Measurements from ENCODE around the gene TAF5L. TPM values are rescaled to one million over a fixed set of nuclear protein-coding genes. Genes with fewer than 3 reads are reported as not detected.

The TAF5L gene
- total RNA-seq, 1 experiment from 2014 or later: 28.7 TPM

DNA sequence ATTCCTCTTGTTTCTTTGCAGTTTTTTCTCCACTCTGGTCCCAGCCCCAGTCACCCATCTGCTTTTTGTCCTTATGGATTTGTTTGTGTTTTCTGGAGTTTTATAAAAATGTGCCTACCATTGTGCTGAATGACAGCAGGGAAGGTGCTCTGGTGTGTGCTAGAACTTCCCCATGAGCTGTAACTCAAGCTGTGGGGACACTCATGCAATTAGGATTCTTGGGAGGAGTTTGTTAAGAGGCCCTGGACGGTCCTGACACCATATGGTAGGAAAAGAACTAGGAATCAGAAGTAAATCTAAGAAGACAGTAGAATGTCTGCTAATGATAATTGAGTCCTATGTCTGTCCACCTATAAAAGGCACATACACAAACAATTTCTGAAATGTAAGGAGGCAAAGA lies 27.5 kb upstream of the TAF5L start:
- no peaks in the 10 kb centered on the region for H3K27me3 ChIP-seq
- peaks cover 62% of the 10 kb centered on the region for H3K36me3 ChIP-seq
- no peak overlapping the region for H3K27ac ChIP-seq
- DNase-seq: no peak
- H3K9me3 ChIP-seq (replicated peaks): no peaks in the 10 kb centered on the region
- H3K4me1 ChIP-seq: no peaks in the 10 kb centered on the region
- no peak overlapping the region for H3K4me3 ChIP-seq

GRCh38 chr1:229651546-229651945 lies 25.6 kb upstream of the TAF5L start:
- Histone ChIP-seq H3K27ac (no peak overlapping the region), H3K9me3 (replicated peaks) (no peaks in the 10 kb centered on the region), H3K36me3 (peaks cover 59% of the 10 kb centered on the region), H3K27me3 (no peaks in the 10 kb centered on the region), H3K4me3 (no peak overlapping the region), H3K4me1 (no peaks in the 10 kb centered on the region)
- DNase-seq: no peak

DNA sequence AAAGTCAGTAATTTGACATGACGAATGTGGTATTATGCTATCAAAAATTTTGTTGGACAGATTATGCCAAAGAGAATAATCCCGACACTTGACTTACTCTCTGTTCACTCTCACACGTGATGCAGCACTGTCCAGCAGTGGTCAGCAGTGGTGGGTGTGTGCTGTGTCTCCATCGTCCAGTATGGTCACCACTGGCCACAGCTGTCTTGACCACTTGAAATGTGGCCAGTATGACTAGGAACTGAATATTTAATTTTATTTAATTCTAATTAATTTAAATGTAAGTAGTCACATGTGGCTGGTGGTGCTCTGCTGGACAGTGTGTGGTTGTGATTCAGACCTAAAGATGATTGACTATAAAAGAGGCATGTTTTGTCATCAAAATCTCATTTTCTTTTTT lies 24.1 kb upstream of the TAF5L start:
- H3K9me3 ChIP-seq (replicated peaks): no peaks in the 10 kb centered on the region
- H3K27ac ChIP-seq: no peak overlapping the region
- H3K27me3 ChIP-seq: no peaks in the 10 kb centered on the region
- H3K36me3 ChIP-seq: peaks cover 59% of the 10 kb centered on the region
- no peak for DNase-seq
- H3K4me1 ChIP-seq: peaks cover 8% of the 10 kb centered on the region
- no peak overlapping the region for H3K4me3 ChIP-seq

- peaks cover 8% of the 10 kb centered on the region for H3K4me1 ChIP-seq
- H3K9me3 ChIP-seq (replicated peaks): no peaks in the 10 kb centered on the region
- H3K36me3 ChIP-seq: peaks cover 63% of the 10 kb centered on the region
- no peaks in the 10 kb centered on the region for H3K27me3 ChIP-seq
- DNase-seq: no peak
- no peak overlapping the region for H3K4me3 ChIP-seq
- H3K27ac ChIP-seq: no peak overlapping the region
These were observed 22.5 kb upstream of the TAF5L start for GRCh38 chr1:229648406-229648805.

DNA sequence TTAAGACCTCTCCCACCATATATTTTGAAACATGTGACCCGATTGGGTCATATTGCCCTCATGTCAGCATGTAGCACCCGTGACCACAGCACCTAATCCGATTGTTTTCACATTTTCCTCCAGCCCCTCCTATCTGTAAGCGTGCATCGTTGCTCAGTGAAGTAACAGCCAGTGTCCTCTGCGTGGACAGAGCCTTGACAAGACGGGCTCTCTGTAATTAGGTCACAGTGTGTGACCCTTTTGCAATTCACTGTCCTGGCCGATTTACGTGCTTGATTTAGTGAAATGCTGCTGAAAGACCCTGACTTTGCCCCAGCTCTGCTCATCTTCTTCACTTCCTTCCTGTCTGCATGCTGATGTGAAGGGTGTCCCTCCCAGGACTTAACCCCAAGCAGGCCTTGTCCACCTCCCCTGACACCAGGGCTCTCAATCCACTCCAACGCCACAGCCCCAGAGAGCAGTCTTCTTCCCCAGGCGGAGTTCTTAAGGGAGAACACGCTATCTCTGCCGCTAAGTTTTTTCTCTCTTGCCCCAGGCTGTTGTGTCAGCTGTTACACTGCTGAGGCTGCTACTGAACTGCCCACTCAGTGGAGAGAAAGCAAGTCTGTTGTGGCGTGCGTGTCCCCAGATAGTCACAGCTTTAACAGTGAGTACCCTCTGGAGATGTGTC lies 19.5 kb upstream of the TAF5L start:
- no peaks in the 10 kb centered on the region for H3K27me3 ChIP-seq
- no peak overlapping the region for H3K4me3 ChIP-seq
- H3K27ac ChIP-seq: peak overlapping the region; percentile 4; the same call in 1 of the 2 replicates
- peaks cover 65% of the 10 kb centered on the region for H3K36me3 ChIP-seq
- peaks cover 8% of the 10 kb centered on the region for H3K4me1 ChIP-seq
- H3K9me3 ChIP-seq (replicated peaks): no peaks in the 10 kb centered on the region
- peak; percentile 75 to 84 for DNase-seq

- no peak for DNase-seq
- Histone ChIP-seq H3K27ac (no peak overlapping the region), H3K36me3 (peaks cover 67% of the 10 kb centered on the region), H3K27me3 (no peaks in the 10 kb centered on the region), H3K4me1 (peaks cover 8% of the 10 kb centered on the region), H3K9me3 (replicated peaks) (no peaks in the 10 kb centered on the region), H3K4me3 (no peak overlapping the region)
These were observed 18.2 kb upstream of the TAF5L start for GRCh38 chr1:229643996-229644745.

DNA sequence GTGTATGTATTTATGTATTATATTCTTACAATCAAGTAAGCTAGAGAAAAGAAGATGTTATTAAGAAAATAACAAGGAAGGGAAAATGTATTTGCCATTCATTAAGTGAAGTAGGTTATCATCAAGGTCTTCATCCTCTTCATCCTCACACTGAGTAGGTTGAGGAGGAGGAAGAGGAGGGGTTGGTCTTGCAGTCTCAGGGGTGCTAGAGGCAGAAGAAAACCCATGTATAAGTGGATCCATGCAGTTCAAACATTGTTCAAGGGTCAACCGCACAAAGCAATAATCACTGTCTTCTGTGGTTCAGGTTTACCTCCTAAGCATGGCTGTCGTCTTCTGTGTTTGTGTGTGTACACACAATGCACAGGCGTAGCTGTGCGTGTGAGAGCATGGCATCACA lies 17.0 kb upstream of the TAF5L start:
- H3K4me3 ChIP-seq: no peak overlapping the region
- H3K9me3 ChIP-seq (replicated peaks): no peaks in the 10 kb centered on the region
- no peaks in the 10 kb centered on the region for H3K27me3 ChIP-seq
- DNase-seq: no peak
- peaks cover 63% of the 10 kb centered on the region for H3K36me3 ChIP-seq
- peaks cover 8% of the 10 kb centered on the region for H3K4me1 ChIP-seq
- H3K27ac ChIP-seq: no peak overlapping the region

GRCh38 chr1:229642376-229642775 lies 16.5 kb upstream of the TAF5L start:
- Histone ChIP-seq H3K4me1 (peaks cover 8% of the 10 kb centered on the region), H3K27me3 (no peaks in the 10 kb centered on the region), H3K27ac (no peak overlapping the region), H3K36me3 (peaks cover 61% of the 10 kb centered on the region), H3K9me3 (replicated peaks) (no peaks in the 10 kb centered on the region), H3K4me3 (no peak overlapping the region)
- DNase-seq: no peak

DNA sequence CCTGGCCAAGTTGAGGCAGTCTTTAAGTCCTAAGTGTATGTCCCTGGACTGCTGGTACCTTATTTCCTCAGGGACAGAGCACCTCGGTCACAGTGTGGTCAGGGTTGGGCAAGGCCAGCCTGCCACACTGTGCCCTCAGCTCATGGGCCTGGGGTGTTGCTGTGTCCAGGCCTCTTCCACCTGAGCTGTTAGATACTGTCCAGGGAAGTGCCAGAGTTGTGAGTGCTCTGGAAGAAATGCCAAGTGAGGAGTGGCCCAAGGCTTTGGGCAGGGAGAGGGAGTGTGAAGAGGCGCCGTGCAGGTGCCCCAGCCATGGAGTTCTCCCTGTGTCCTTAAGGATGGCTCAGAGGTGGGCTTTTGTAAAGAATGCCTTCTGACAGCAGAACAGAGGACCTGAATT lies 15.4 kb upstream of the TAF5L start:
- no peak for DNase-seq
- peaks cover 8% of the 10 kb centered on the region for H3K4me1 ChIP-seq
- H3K4me3 ChIP-seq: no peak overlapping the region
- H3K9me3 ChIP-seq (replicated peaks): no peaks in the 10 kb centered on the region
- no peak overlapping the region for H3K27ac ChIP-seq
- no peaks in the 10 kb centered on the region for H3K27me3 ChIP-seq
- peaks cover 60% of the 10 kb centered on the region for H3K36me3 ChIP-seq

- Histone ChIP-seq H3K4me1 (peaks cover 2% of the 10 kb centered on the region; the same call in 1 of the 2 replicates), H3K27me3 (no peaks in the 10 kb centered on the region), H3K36me3 (peaks cover 63% of the 10 kb centered on the region), H3K4me3 (no peak overlapping the region), H3K9me3 (replicated peaks) (no peaks in the 10 kb centered on the region), H3K27ac (no peak overlapping the region)
- no peak for DNase-seq
These were observed 14.5 kb upstream of the TAF5L start for GRCh38 chr1:229640455-229640854.

DNA sequence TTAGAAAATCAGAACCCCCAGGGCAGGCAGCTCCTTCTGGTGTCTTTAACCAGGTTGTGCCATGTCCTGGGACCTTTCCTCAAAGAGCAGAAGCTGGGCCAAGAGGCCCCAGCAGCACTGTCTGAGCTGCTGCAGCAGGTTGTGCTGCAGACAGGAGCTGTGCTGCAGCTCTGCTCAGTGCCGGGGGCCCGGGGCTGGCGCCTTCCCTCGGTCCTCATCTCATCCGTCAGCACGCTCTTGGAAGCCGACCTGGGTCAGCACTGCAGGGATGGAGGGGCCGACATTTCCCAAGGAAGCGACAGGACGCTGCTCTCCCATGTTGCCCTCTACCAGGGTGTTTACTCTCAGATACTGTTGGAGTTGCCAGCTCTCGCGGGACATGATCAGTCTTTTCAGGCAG lies 11.8 kb upstream of the TAF5L start:
- H3K4me1 ChIP-seq: no peaks in the 10 kb centered on the region
- no peak overlapping the region for H3K27ac ChIP-seq
- peaks cover 67% of the 10 kb centered on the region for H3K36me3 ChIP-seq
- DNase-seq: no peak
- H3K9me3 ChIP-seq (replicated peaks): no peaks in the 10 kb centered on the region
- H3K4me3 ChIP-seq: no peak overlapping the region
- no peaks in the 10 kb centered on the region for H3K27me3 ChIP-seq

DNA sequence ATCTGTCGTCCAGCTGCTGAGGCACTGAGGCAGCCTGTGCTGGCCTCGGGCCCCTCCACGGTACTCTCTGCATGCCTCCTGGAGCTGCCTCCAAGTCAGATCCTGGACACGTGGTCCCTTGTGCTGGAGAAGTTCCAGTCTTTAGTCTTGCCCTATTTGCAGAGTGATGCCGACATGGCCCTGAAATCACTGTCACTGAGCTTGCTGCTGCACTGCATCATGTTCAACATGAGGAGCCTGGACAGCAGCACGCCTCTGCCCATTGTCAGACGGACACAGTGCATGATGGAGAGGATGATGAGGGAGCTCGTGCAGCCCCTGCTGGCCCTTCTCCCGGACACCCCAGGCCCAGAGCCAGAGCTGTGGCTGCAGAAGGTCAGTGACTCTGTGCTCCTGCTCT lies 10.1 kb upstream of the TAF5L start:
- H3K27ac ChIP-seq: no peak overlapping the region
- no peaks in the 10 kb centered on the region for H3K4me1 ChIP-seq
- no peak overlapping the region for H3K4me3 ChIP-seq
- H3K27me3 ChIP-seq: no peaks in the 10 kb centered on the region
- no peaks in the 10 kb centered on the region for H3K9me3 ChIP-seq (replicated peaks)
- H3K36me3 ChIP-seq: peaks cover 62% of the 10 kb centered on the region
- no peak for DNase-seq

GRCh38 chr1:229631966-229632365 lies 6.0 kb upstream of the TAF5L start:
- Histone ChIP-seq H3K27me3 (no peaks in the 10 kb centered on the region), H3K9me3 (replicated peaks) (no peaks in the 10 kb centered on the region), H3K27ac (no peak overlapping the region), H3K4me3 (no peak overlapping the region), H3K36me3 (peaks cover 42% of the 10 kb centered on the region), H3K4me1 (peaks cover 5% of the 10 kb centered on the region; the same call in 1 of the 2 replicates)
- no peak for DNase-seq

DNA sequence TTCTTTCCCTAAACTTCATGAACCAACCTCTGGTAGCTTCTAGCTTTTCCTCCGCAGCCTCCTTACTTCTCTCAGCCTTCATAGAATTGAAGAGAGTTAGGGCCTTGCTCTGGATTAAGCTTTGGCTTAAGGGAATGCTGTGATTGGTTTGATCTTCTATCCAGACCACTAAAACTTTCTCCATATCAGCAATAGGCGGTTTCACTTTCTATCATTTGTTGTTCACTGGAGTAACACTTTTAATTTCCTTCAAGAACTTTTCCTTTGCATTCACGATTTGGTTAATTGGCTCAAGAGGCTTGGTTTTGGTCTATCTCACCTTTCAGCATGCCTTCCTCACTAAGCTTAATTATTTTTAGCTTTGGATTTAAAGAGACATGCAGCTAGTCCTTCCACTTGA lies 5.2 kb upstream of the TAF5L start:
- Histone ChIP-seq H3K36me3 (peaks cover 34% of the 10 kb centered on the region), H3K27me3 (no peaks in the 10 kb centered on the region), H3K9me3 (replicated peaks) (no peaks in the 10 kb centered on the region), H3K4me1 (peaks cover 5% of the 10 kb centered on the region; the same call in 1 of the 2 replicates), H3K27ac (no peak overlapping the region), H3K4me3 (no peak overlapping the region)
- DNase-seq: no peak

DNA sequence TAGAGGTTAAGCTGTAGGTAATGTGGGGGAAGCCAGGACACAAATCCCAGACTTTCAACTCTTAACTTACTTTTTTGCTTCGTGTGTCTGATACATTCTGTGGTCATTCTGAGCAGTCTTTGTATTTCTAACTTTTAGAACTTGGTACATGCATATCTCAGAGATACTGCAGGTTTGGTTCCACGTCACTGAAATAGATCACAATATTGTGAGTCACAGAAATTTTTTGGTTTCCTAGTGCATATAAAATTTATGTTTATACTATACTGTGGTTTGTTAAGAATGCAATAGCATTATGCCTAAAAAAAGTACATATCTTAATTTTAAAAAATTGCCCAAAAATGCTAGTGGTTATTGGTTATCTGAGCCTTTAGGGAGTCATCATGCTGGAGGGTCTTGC lies 3.3 kb upstream of the TAF5L start:
- DNase-seq: no peak
- no peaks in the 10 kb centered on the region for H3K9me3 ChIP-seq (replicated peaks)
- H3K4me3 ChIP-seq: no peak overlapping the region
- H3K36me3 ChIP-seq: peaks cover 16% of the 10 kb centered on the region
- peaks cover 5% of the 10 kb centered on the region; the same call in 1 of the 2 replicates for H3K4me1 ChIP-seq
- no peaks in the 10 kb centered on the region for H3K27me3 ChIP-seq
- H3K27ac ChIP-seq: no peak overlapping the region
